HG03196 (cell line): ENCODE data around the gene LSM3.
A peak's percentile ranks its signal among the peaks of the same experiment; 100 is the strongest.

Source experiments
- ATAC-seq: cut with Tn5 transposase; IDR thresholded peaks from one replicate; pipeline ENCODE4 v1.9.1; 2021; ENCODE audit not compliant: unreplicated experiment

The LSM3 gene

DNA sequence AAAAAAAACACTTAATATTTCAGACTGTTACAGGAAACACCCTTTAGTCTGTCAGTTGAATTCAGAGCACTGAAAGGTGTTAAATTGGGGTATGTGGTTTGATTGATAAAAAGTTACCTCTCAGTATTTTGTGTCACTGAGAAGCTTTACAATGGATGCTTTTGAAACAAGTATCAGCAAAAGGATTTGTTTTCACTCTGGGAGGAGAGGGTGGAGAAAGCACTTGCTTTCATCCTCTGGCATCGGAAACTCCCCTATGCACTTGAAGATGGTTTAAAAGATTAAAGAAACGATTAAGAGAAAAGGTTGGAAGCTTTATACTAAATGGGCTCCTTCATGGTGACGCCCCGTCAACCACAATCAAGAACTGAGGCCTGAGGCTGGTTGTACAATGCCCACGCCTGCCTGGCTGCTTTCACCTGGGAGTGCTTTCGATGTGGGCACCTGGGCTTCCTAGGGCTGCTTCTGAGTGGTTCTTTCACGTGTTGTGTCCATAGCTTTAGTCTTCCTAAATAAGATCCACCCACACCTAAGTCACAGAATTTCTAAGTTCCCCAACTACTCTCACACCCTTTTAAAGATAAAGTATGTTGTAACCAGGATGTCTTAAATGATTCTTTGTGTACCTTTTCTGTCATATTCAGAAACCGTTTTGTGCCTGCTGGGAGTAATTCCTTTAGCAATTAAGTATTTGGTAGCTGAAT is 35.9 kb upstream of the LSM3 start:
- ATAC-seq = no peak

DNA sequence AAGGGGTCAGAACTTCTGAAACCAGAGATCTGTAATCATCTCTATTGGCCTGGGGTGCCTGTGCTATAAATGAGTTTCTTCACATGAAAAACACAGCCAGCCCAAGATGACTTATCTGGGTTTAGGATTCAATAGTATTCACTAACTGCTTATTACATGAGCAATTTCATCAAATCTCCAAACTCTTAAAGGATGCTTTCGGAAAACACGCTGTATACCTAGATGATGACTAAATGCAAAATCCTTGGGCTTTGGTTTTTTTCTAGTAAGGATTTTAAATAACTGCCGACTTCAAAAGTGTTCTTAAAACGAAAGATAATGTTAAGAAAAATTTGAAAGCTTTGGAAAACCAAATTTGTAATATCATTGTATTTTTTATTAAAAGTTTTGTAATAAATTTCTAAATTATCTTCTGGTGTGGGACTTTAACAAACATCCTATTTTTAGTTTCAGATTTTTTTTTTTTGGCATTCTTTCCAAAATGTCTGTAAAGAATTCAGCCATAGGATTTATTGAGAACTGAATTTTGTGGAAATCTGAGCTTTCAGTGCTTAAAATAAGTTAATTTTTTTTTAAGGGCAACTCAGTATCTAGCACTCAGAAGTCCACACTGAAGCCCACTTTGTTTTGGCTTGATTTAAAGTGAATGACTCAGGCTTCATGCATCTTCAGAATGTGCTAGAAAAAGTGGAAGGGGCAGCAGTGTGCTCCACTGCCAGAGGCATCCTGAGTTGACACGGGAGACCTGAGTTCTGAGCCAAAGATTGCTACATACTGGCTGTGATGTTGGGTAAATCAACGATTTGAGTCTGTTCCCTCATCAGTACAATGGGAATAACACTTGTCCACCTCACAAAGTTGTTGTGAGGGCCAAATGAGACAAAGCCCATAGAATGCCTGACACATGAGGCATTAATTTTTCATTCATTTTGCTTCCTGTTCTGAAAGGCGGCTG is 35.1 kb upstream of the LSM3 start:
- no peak for ATAC-seq

DNA sequence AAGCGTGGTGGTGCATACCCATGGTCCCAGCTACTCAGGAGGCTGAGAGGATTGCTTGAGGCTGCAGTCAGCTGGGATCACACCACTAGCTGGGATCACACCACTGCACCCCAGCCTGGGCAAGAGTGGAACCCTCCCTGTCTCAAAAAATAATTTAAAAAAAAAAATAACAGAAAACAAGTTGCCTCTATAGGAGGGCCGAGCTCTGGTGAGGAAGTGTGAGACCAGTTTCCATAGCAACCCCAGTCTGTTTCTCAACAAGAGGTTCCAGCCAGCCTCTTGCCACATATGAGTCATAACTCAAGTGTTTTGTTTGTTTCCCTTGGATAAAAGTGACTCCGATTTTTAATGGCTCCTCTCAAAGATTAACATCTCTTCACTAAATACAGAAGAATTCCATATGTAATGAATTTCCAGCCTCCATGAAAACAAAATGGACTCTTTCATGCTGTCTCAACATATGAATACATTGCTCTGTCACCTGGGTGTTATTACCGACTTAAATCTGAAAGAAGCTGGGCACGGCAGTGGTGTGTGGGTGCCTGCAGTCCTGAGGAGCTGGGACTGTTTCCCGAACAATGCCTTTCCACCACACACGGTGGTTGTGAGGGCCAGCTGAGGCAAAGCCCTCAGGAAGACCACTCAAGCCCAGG is 34.1 kb upstream of the LSM3 start:
- ATAC-seq = peak; percentile 90

DNA sequence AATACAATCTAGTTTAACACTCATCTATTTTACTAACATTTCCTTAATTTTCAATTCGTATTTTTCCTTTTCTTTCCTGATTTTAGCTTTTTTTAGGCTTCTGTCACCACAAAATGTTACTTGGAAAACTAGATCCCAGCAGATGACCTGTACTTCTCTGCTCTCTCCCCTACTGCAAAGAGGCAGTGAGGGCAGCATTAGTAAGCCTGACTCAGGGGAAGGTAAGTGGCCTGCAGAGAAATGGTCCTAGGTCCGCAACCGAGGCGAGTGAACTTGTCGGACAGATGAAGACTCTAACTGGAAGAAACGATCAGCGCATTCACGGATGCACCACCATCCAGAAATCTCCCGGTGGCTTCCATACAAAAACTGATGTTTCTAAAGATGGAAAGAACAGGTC is 33.4 kb upstream of the LSM3 start:
- ATAC-seq = no peak

DNA sequence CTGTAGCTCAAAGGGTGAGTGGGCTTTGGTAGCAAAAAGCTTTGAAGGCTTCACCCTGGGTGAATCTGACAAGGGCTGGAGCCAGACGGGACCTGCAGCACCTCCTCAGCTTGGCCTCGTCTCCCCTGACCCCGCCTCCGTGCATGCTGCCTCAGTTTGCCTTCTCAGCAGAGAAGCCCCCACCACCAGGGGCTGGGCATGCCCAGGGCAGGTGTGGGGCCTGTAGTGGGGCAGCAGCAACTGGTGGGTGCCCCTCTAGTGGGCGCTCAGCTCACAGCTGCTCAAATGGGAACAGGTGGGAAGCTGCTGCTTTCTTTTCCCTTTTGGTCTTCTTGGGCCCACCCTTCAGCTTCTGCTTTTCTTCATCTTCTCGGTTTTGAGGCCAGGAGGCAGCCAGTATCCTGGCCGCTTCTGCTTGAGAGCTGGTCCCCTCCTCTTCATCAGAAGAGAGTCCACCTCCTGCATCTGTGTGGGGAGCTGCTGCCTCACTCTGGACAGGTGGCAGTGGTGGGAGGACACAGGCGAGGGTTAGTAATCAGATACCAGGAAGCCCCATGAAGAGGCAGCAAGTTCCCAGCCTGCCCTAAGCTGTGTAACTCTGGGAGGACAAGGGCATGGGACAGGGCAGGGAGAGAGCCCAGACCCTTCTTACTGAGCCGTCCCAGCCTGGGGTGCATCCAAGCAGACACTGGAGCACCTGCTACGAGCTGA is 32.8 kb upstream of the LSM3 start:
- no peak for ATAC-seq

DNA sequence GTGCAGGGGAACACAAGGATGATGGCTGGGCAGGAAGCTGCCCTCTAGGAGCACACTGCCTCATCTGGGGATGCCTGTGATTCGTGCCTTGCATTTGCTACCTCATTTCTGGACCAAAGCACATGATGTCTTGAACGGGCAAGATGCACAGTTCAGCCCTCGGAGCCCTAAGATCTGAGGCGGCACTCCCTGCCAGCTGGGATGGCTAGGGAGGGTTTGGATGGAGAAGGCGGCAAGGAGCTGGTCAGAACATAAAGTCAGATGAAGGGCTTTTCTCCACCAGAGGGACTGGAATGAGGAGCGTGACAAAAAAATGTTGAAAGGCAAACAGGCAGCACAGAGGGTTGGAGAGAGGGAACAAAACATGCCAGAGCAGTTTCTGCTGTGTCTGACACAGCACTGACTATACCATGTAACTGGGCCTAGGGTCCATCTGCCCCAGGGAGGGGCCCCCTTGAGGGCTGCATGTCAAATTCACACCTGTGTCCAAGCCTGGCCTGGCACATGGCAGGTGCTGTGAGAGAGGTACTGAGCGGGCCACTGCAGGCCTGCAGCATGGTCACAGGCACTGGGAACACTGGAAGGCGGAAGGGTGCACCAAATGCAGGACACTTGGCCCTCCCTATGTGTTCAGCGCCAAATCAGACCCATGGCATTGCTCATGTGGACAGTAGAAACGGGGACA is 32.1 kb upstream of the LSM3 start:
- no peak for ATAC-seq

DNA sequence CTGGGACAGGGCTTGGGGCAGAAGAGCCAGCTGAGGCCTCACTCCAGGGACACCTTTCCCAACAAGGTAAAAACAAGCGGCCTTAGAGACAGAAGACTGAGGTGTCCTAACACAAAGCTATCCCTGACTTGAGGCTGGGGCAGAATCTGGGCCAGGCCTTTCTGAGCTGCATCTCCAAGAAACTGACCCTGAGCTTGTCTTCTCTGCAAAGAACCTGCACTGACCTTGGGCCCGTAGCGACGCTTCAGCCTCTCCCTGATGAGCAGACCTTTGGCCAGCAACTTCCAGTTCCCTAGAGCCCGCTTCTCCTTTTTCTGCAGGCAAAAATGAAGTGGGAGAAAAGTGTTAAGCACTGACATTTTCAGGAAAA is 31.6 kb upstream of the LSM3 start:
- no peak for ATAC-seq

DNA sequence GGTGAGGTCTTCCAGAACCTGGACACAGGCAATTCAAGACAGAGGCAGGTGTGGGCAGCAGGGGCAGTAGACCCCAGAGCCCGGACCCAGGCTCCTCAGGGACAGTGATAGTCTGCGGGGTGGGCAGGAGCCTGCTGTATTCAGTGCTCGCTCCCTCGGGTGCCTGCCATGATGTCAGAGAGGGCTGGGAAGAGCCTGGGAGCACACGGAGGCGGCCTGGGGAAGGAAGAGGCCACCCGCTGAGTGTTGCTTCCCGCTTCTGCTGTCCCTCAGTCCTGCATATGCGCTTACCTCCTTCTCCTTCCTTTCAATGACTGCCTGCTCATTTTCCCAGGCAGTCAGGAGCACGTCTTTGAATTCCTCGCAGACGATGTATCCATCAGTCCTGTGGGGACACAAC is 31.0 kb upstream of the LSM3 start:
- ATAC-seq = no peak

DNA sequence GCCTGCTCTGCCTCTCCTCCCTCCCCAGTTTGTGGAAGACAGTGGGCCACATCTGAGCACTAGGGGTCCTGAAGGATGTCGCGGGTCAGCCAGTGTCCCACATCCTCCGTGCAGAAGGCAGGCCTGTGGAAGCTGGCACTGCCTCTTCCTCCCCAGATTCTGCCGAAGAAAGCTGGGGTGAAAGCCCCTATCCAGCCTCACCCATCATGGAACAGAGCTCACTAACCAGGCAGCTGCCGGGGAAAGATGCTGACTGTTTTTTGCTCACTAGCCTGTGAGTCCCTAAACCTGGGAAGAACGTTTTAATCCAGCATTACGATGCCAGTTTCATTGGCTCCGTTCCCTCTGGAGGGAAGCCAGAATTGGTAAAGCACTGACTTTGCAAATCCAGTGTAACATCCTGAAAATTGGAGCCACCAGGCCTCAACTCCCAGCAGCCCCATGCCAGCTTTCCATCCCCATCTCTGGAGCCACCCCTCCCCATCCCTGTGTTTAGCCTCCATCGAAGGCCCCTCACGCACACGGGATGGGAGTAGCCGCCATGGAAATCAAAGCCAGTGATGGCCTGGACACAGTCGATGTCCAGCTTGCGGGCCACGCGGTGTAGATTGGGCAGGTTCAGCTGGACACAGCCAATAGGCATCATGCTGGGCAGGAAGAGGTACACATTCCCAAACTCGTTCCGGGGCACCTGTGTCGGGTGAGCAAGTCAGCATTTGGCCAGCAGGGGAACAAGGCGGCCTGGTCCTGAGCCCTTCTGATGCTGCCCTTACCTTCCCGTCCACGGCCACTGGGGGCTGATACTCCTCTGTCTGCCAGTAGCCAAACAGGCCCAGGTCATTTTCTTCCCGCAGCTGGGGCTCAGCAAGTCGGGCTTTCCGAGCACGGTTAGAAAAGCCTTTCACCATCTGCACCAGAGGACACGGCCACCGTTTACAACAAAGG is 30.3 kb upstream of the LSM3 start:
- no peak for ATAC-seq

DNA sequence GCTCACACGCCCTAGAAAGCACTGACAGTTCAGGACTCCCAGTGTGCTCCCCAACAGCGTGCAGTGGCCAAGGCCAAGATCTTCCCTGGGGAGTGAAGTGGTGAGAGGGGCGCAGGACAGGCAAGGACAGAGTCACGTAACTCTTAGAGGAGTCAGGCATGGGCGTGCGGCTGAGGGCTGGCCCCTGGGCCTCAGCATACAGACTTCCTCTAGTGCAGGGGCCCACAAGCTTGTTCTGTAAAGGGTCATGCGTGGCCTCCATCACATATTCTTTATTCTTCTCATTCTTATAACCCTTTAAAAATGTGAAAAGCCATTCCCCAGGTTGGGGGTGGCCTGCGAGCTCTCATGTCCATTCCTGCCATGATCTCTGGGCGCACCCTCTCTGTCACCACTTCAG is 28.5 kb upstream of the LSM3 start:
- no peak for ATAC-seq

DNA sequence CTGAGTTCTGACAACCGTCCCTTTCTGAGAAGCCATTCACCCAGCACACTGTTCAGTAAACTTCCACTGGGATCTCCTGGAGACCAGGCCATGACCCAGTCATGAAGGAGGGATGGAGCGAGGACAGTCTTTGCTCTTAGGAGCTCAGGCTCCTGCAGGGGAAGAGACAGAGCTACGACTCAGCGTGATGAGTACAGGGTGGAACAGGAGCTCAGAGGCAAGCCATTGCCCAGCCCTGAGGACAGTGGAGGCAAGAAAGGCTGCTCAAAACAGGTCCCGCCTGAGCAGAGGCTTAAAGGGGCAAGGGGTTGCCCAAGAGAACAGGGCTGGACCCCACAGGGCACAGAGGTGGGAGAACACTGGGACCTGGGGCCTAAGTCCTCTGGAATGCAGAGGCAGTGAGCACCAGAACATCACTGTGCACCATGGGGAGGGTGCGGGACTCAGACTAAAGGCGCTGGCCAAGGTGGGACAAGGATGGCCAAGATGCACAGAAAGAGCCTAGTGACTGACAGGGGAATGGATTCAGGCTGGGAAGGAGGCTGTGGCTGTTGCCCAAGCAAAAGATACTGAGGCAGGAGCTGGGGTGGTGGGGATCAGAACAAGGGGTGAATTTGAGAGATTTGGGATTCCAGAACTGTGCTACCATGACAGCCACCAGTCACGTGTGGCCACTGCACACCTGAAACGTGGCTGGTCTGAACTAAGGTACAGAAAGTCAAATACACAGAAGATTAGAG is 28.0 kb upstream of the LSM3 start:
- no peak for ATAC-seq

DNA sequence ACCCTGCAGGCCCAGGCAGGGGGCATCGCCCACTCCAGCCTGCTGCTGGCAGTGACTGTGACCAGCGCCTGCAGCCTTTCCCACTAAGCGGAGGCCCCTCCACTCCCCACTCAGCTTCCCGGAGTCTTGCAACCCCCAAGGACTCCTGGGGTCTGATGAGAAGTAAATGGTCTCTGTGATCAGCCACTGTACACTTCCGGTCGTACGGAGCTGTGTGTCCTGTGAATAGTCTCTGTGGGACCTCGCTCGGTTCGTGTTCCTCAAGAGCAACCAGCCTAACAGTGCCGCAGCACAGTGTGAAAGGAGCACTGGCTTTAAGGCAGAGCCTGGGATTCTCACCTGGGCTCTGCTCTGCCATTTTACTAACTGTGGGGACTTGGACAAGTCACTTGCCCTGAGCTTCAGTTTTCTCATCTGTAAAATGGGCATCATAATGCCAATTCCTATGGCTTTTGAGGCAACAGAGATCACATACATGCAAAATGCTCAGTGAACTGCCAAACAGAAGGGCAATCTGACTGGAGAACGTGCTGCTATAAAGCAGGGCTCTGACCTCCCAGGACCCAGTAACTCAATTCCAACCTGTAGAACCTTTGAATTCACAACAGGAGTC is 27.0 kb upstream of the LSM3 start:
- ATAC-seq = no peak

DNA sequence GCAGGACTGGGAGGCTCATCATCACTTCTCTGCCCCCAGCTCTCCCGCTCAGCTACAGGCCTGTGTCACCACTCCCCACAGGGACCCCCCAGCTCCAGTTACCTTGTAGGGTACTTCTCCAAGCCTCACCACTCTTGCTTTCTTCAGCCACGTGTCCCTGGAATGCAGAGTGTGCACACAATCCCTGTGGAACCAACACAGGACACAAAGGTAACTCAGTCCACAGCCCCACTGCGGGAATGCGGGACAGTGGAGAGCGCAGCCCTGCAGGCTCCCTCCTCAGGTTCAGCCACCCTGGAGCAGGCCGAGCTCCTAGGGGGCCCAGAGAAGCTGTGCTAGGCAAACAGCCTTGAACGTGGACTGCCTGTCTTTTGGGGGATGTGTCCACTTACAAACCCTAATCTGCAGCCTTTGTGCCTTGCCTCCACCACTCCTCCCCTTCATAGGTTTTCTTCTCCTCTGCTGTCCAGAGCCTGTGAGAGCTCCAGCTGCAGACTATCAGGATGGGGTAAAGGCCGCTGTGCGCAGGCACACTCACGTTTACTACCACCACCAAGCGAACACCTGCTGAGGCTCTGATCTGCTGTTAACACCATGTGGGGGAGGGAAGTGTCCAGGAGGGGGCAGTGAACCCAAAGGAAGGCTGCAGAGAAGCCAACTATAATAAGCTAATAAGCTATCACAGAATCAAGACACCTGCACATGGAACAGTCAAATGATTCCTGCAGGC is 26.2 kb upstream of the LSM3 start:
- ATAC-seq = no peak

DNA sequence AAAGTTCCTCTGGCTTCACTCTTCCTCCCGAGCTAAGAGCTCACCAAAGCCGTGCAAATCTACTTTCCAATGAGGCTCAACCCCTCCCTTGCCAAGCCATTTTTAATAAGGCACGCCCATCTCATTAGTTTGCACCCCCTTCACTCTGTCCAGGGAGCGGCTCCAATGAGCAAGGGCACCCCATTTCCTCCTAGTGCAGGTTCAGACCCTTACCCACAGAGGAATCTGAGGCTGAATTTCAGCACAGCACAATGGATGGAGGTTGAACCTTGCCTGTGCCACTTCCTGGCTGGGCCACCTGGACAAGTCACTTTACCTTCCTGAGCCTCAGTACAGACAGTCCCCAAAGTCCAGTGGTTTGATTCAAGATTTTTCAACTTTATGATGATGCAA is 25.7 kb upstream of the LSM3 start:
- no peak for ATAC-seq

DNA sequence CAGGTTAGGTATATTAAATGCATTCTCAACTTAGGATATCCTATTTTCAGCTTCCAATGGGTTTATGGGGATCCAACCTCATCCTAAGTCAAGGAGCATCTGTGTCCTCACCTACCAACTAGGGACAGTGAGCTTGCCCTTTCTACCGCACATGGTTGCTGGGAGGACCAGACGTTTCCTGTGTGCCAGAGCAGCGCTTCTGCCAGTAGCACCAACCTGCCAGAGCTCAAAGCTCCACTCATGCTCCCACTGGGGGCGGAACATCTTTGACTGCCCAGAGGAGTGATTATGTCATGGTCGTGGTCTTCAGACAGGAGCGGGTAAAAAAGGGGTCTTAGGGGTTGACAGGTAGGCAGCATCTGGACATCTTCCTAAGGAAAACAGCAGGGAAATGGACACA is 25.0 kb upstream of the LSM3 start:
- ATAC-seq = no peak

DNA sequence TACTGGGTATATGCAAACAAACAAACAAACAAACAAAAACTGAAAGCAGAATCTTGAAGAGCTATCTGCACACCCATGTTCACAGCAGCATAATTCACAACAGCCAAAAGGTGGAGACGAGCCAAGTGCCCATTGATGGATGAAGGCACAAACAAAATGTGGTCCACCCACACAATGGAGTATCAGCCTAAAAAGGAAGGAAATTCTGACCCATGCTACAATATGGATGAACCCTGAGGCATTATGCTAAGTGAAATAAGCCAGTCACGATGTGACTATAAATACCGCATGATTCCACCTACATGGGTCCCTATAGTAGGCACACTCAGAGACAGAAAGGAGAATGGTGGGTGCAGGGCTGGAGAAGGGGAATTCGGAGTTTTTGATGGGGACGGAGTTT is 24.3 kb upstream of the LSM3 start:
- ATAC-seq = no peak

DNA sequence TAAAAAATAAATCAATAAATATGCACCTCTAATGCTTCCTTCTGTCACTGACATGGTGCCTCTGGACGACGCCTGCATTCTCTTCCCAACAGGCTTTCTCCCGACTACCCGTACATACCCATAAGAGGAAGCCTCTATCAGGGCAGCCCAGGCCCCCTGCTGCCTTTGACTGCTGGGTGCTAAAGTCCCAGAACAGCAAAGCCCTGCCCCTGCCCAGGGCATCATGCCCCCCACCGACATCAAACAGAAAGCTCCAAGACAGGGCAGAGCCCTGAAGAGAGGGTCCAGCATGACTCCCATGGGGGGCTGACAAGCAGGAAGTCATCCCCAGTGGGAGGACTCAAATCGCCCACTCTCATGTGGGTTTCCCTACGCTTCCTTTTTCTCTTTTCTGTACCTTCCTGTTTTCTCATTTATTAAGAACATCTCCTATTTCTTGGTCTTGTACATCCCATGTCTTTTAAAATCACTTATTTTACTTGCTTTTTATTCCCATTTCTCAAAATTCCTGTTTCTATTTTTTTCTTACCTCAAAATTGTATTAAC is 23.6 kb upstream of the LSM3 start:
- ATAC-seq = no peak

DNA sequence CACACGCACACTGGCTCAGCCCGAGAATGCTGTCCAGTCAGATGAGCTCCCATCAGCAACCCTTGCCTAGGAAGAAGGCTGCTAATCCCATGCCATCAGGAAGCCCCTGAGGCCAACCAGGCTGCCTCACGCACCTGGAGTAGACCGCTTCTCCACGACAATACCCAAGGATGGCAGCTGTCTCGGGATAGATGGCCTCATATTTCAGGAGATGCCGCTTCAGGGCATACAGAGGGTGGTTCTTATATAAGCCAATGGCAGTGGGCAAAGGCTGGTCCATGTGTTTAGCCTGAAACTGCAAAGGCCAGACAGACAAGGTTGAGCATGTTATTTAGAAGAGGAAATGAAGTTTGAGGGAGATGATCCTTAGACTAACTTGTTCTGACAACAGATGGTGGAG is 22.4 kb upstream of the LSM3 start:
- no peak for ATAC-seq
